GM21526 (cell line): ENCODE data around the gene CACNA2D3.

ENCODE experiments used
- ATAC-seq: cut with Tn5 transposase; IDR thresholded peaks from one replicate; pipeline ENCODE4 v1.9.1; 2021; ENCODE audit warnings: moderate library complexity; ENCODE audit not compliant: unreplicated experiment, low FRiP score

CACNA2D3 gene

DNA sequence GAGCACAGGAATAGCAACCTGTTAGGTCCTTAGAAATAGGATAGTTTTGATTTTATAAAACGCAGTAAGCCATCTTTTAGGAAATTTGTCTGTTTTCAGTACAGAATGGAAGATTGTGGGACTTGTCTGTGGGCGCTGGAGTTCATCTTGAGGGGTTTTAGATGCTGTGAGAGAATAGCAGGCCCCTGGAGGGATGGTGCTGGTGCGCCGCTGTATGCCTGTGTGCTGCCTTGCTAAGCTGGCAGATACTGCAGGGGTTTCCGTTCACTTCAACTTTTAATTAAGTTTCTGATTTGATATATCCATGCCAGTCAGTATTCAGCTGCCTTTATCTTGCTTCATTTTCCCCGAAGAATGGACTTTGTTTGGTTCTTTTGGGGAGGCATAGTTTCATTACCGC lies 4.2 kb downstream of the CACNA2D3 start:
- ATAC-seq = no peak

GRCh38 chr3:54127499-54128056 lies 5.2 kb downstream of the CACNA2D3 start:
- no peak for ATAC-seq

GRCh38 chr3:54131026-54131605 lies 8.8 kb downstream of the CACNA2D3 start:
- ATAC-seq = no peak

DNA sequence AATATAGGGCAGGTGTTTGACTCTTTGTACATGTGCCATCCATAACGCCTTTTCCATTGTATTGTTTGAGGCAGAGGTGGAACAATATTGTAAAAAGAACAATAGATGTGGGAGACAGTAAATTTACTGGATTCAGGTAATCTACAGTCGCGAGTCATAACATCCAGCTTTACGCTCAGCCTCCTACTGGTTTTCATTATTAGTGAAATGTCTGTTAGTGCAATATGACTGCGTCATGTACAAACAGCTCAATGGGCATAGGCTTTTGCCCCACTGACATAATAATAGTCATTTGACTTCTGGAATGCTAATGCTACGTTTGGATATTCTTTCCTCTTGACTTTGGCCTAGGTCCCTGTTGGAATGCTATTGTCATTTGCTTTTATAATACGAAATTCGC lies 9.5 kb downstream of the CACNA2D3 start:
- no peak for ATAC-seq

- no peak for ATAC-seq
Measured at GRCh38 chr3:54132685-54133084, 10.3 kb downstream of the CACNA2D3 start.

GRCh38 chr3:54133196-54133595 lies 10.8 kb downstream of the CACNA2D3 start:
- no peak for ATAC-seq

- ATAC-seq = no peak
Measured at GRCh38 chr3:54134155-54134554, 11.8 kb downstream of the CACNA2D3 start.

- ATAC-seq = no peak
Measured at GRCh38 chr3:54134713-54135112, 12.4 kb downstream of the CACNA2D3 start.

DNA sequence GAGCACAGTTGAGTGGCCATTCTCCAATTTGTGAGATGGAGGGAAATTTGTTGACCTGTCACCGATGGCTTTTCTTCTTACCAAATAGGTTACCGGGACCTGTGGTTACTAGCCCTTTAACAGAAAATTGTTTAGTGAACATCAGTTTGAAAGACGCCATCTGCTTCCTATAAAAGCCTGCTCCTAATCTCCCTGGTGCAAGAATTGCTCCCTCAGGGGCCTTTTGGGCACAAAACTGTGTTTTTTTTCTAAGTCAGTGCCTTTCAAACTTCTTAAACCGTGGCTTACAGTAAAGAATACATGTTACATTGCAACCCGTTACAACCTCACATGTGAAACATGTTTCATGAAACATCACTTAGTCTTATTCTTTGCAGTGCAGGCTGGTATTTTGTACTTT lies 15.0 kb downstream of the CACNA2D3 start:
- ATAC-seq = no peak

DNA sequence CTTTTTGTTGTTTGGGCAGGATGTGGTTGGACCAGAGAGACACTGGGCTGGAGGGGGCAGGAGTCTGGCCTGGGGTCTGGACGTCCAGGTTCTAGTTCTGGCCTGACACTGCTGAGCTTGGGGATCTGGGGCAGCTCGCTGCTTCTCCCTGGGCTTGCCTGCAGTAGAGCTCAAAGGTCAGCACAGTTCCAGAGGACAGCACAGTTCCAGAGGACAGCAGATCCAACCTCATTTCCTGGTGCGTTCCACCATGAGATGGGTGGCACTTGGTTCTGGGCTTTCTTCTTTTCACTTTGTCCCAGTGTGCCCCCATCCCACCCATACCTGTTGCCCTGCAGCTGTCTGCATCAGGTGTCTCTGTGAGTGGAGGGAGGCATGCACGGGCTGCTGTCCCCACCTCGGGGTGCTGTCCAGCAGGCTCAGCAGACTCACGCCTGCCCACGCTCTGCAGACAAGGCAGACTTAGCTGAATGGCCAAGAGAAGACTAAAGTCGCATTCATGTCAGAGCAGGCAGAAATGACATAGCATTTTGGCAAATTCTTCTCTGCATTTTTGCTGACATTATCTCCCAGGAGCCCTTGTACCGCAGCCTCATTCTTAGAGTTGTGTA lies 16.7 kb downstream of the CACNA2D3 start:
- no peak for ATAC-seq

- no peak for ATAC-seq
Measured at GRCh38 chr3:54139630-54140029, 17.3 kb downstream of the CACNA2D3 start.

- ATAC-seq = no peak
Measured at GRCh38 chr3:54144284-54144683, 21.9 kb downstream of the CACNA2D3 start.

DNA sequence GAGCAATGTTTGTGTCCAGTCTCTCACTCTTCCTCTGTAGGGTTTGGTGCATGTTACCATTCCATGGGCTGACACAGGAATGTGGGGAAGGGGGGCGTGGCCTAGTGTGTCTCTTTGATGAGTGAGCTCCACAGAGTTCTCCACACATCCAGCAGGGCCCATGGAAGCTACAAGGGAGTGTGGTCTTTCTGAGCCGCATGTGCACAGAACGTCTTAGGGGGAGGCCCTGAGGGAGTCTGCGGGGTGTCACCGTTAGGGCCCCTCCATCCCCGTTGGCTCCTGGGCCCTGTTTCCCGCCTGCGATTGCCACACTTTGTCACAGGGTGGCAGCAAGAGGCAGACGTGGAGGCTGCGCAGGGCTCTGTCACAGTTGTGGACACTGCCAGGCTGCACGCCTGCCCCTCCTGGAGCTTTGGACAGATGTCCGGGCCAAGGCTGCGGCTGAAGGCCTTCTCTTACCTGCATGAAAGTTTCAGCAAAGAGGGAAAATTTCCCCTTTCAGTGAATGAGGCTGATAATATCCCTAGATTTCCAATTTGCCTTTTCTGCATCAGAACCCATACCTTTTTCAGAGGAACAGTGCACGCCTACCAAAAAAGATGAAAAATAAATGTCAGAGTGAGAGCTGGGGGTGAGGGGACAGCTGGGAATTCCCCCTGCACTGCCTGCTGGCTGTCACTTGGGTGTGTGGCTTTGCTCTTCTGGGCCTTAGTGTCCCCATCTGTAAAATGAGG lies 24.3 kb downstream of the CACNA2D3 start:
- ATAC-seq = no peak

DNA sequence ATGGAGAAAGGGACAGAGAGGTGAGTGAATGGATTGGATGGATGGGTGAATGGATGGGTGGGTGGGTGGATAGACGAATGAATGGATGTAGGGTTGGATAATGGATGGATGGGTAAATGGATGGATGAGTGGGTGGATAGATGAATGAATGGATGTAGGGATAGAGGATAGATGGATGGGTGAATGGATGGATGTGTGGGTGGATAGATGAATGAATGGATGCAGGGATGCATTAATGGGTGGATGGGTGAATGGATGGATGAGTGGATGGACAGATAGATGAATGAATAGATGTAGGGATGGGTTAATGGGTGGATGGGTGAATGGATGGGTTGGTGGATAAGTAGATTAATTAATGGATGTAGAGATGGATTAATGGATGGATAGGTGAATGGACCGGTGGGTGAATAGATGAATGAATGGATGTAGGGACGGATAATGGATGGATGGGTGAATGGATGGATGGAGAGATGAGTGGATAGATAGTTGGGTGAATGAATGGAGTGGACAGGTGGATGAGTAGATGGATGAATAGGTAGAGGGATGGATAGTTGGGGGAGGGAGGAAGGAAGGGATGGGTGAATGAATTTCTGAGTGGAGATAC lies 28.6 kb downstream of the CACNA2D3 start:
- ATAC-seq = no peak

DNA sequence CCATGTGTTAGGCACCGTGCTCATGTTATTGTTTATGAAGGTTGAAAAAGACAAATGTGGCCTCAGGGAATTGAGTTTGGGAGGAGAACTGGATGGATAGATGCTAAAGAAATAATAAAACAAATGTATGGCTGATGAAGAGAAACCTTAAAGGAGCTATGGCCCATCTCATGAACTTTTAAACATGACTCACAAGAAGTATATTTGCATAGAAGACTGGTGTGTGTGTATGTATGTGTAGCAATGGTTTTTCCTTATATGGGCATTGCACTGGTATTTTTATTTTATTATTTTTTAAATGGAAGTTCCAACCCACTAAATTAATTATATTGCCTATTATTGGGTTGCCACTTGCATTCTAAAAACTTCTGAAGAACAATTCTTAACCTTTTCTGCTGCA lies 31.1 kb downstream of the CACNA2D3 start:
- ATAC-seq = no peak

- no peak for ATAC-seq
Measured at GRCh38 chr3:54157860-54158259, 35.5 kb downstream of the CACNA2D3 start.

GRCh38 chr3:54159917-54160316 lies 37.6 kb downstream of the CACNA2D3 start:
- ATAC-seq = no peak

GRCh38 chr3:54163441-54163840 lies 41.1 kb downstream of the CACNA2D3 start:
- no peak for ATAC-seq

DNA sequence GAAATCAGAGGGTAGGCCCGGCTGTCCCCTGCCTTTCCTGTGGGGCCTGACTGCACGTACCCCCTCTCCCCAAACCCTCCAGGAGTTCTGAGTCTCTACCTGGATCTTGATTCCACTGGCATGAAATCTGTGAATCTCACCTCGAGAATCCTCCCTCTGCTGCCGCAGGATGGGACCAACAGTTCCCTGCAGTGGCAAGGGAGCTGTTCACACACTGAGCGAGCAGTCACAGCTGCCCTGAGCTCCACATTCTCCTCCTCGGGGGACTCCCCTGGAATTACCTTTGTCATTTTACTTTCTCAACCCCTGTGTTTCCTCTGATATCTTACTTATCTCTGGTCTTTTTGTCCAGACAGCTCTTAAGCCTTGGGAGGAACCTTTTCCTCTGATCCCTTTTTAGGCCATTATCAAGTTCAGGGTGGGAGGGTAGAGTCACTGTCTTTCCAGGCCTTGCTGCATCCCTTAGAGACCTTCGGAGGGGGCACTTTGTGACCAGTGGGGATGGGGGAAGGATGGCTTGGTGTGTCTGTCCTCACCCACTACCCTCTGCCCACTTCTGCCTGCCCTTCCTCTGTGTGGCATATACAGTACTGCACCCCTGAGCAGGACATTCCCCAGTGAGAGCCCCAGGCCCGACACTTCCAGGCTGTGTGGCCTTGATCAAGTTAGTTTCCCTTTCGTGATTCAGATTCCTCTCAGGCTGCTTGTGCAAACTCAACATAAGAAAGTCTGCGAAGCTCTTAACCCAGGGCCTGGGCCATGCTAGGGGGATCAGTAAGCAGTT lies 42.0 kb downstream of the CACNA2D3 start:
- no peak for ATAC-seq

DNA sequence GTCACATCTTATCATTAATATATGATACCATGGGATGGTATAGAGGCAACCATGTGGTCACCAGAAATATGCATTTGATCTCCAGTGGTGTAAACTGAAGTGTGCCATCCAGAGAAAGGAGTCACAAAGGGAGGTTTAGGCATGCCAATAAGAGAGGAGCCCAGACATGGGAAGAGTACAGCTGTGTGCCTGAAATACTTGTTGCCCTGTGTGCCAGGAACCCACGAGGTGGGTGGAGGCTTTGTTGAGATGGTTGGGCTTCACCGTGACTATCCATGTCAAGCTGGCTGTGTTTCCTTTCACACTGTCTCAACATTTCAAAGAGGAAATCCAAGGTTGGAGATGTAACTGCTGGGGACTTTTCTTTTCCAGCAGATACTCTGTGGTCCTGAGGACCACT lies 43.5 kb downstream of the CACNA2D3 start:
- no peak for ATAC-seq

DNA sequence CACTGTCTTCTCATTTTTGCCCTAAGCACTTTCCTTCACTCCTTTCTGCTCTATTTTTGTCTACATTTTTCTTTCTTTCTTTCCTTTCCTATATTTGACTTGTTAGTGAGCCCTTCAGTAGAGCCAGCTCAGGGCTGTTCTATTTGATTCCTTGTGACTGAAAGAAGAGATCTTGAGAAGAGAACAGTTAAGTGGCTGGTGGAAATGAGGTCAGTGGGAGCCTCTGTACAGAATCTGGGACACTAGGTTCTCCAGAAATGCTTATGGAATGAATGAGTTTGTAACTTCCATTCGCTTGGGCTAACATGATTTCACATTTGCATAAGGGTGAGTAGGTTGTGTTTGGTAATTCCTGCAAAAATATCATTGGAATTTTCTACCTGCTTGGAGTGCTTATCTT lies 45.6 kb downstream of the CACNA2D3 start:
- no peak for ATAC-seq
